Mesothelial cell of epicardium (in vitro differentiated cells): ENCODE measurements around the gene DNPH1. TPM values are rescaled to one million over a fixed set of nuclear protein-coding genes. Genes with fewer than 3 reads are reported as not detected.

Experiments used
- DNase-seq, 2 experiments: peaks; one replicate each; pipeline ENCODE4 v3.0.0; 2021; ENCODE audit warnings: low spot score in 2 of 2; ENCODE audit not compliant: unreplicated experiment in 2 of 2
- H3K27ac Mint-ChIP-seq: 2 replicates; pipeline ENCODE4 v1.8.0; 2021; ENCODE audit warnings: mixed read lengths
- H3K27me3 Mint-ChIP-seq: 2 replicates; pipeline ENCODE4 v1.8.0; 2021; ENCODE audit warnings: low read depth, mixed read lengths
- H3K36me3 Mint-ChIP-seq: 2 replicates; pipeline ENCODE4 v1.8.0; 2021; ENCODE audit warnings: mixed read lengths
- H3K4me1 Mint-ChIP-seq: 2 replicates; pipeline ENCODE4 v1.8.0; 2021; ENCODE audit warnings: mixed read lengths
- H3K4me3 Mint-ChIP-seq: 2 replicates; pipeline ENCODE4 v1.8.0; 2021; ENCODE audit warnings: mild to moderate bottlenecking, moderate library complexity, mixed read lengths
- H3K9me3 Mint-ChIP-seq: 2 replicates; pipeline ENCODE4 v1.8.0; 2021; ENCODE audit warnings: mixed read lengths
- total RNA-seq: library from RNA; stranded (reverse); gene quantifications from 3 replicates; pipeline ENCODE4 v1.2.1, GENCODE V29; 2021
- TF ChIP-seq, protein P1 (sequence below): fragments of 200-600 bp; sonication (generic); IDR thresholded peaks from one replicate; pipeline ENCODE4 v1.5.0; 2021; ENCODE audit warnings: antibody characterized with exemption; ENCODE audit not compliant: unreplicated experiment

DNPH1 gene
- total RNA-seq, 1 donor from 2014 or later, result 52.3 TPM

DNA sequence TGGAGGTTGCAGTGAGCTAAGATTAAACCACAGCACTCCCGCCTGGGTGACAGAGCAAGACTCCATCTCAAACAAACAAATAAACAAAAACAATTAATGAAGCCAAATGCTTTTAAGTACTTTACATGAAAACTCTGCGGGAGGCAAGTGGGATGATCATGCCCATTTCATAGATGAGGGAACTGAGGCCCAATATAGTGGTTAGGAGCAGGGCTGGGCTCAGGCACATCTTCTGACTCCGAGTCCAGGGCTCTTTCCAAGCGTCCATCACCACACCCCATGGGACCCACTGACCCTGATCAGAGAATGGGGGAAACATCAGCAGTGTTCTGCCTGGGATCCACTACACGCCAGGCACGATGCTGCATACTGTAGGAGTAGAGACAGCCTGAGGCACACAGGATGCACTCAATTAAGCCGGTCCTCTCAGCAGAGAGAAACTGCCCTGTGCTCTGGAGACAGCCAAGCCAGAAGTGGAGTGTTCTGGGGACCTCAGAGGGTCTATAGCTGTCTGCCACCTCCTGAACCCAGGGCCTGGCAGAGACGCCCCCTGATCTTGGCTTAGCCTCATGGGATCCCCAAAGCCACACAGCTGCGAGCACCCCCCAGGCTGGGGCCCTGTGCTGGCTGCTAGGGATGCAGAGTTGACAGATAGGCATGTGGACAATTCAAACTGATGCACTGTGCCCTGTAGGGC is 27.5 kb upstream of the DNPH1 start:
- Mint-ChIP-seq H3K9me3 (no peaks in the 10 kb centered on the region), H3K27ac (no peak overlapping the region), H3K27me3 (peaks cover 8% of the 10 kb centered on the region), H3K36me3 (no peaks in the 10 kb centered on the region), H3K4me3 (no peak overlapping the region), H3K4me1 (peaks cover 6% of the 10 kb centered on the region)
- no peak for DNase-seq
- TF ChIP-seq, protein P1, sequence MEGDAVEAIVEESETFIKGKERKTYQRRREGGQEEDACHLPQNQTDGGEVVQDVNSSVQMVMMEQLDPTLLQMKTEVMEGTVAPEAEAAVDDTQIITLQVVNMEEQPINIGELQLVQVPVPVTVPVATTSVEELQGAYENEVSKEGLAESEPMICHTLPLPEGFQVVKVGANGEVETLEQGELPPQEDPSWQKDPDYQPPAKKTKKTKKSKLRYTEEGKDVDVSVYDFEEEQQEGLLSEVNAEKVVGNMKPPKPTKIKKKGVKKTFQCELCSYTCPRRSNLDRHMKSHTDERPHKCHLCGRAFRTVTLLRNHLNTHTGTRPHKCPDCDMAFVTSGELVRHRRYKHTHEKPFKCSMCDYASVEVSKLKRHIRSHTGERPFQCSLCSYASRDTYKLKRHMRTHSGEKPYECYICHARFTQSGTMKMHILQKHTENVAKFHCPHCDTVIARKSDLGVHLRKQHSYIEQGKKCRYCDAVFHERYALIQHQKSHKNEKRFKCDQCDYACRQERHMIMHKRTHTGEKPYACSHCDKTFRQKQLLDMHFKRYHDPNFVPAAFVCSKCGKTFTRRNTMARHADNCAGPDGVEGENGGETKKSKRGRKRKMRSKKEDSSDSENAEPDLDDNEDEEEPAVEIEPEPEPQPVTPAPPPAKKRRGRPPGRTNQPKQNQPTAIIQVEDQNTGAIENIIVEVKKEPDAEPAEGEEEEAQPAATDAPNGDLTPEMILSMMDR, result no peak

DNA sequence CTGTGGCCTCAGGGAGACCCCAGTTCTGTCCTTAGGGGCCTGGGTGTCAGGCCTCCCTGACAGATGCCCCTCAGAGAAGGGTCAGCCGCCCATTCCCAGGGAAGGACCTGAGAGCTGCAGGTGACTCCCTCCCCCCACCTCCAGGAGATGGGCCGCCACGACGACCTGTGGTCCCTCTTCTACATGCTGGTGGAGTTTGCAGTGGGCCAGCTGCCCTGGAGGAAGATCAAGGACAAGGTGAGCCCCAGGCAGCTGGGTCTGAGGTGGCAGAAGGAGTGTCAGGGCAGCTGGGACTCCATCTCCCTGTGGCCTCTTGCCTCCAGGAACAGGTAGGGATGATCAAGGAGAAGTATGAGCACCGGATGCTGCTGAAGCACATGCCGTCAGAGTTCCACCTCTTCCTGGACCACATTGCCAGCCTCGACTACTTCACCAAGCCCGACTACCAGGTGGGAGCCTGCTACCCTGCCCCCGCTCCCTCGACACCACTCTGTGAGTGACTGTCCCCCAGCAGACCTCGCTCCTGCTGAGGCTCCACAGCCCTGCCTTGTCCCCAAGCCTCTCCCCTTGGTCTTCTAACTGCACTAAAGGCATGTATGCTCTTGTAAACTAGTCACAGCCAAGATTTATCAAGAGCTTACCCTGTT is 26.2 kb upstream of the DNPH1 start:
- H3K9me3 Mint-ChIP-seq, result no peaks in the 10 kb centered on the region
- TF ChIP-seq, protein P1, result no peak
- H3K27ac Mint-ChIP-seq, result no peak overlapping the region
- no peak for DNase-seq
- H3K36me3 Mint-ChIP-seq, result no peaks in the 10 kb centered on the region
- peaks cover 20% of the 10 kb centered on the region for H3K27me3 Mint-ChIP-seq
- peaks cover 19% of the 10 kb centered on the region for H3K4me1 Mint-ChIP-seq
- no peak overlapping the region for H3K4me3 Mint-ChIP-seq

DNA sequence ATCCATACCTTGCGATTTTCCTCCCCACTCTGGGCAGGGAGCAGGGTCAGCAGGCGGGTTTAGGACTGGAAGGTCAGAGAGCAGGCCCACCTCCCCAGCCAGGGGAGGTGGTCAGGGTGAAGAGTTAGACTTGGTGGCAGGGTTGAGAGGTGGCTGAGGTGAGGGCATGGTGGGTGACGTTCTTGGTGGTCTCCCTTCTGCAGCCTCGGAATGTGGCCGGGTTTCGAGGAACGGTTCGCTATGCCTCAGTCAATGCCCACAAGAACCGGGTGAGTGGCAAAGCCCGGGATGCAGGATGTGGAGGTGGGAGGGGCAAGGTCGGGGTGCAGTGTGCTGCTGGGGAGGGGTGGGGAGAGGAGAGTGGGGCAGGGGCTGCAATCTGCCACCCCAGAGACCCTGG is 25.6 kb upstream of the DNPH1 start:
- Mint-ChIP-seq H3K27ac (no peak overlapping the region), H3K36me3 (no peaks in the 10 kb centered on the region), H3K4me1 (peaks cover 19% of the 10 kb centered on the region), H3K4me3 (no peak overlapping the region), H3K9me3 (no peaks in the 10 kb centered on the region), H3K27me3 (peaks cover 21% of the 10 kb centered on the region)
- no peak for DNase-seq
- TF ChIP-seq, protein P1, result no peak

DNA sequence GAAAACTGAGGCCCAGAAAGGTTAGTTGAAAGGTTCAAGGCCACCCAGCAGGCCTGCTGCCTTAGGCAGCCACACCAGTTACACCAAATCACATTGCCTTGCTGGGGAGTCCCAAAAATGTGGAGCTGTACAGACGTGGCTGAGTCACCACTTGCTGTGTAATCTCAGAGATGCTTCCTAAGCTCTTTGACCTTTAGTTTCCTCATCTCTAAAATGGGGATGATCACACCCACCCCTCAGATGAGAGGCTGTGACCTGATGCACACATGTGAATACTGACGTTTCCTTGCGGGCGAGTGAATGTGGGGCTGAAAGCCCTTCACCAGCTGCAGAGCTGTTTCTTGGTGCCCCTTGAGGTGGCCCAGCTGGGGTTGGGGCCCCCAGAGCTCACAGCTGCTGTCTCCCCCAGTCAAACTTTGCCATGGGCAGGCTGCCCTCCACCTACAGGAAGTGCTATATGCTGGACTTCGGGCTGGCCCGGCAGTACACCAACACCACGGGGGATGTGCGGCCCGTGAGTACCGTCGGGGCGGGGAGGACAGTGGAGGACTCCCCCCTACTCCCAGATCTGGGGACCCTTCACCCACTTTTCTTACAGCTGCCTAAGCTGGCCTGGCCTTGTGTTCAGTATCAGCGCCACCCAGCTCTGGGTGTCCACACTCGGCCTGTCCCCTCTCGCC is 25.0 kb upstream of the DNPH1 start:
- H3K36me3 Mint-ChIP-seq, result no peaks in the 10 kb centered on the region
- no peak overlapping the region for H3K27ac Mint-ChIP-seq
- H3K4me1 Mint-ChIP-seq, result peaks cover 19% of the 10 kb centered on the region
- TF ChIP-seq, protein P1, result no peak
- DNase-seq, result no peak
- peaks cover 21% of the 10 kb centered on the region for H3K27me3 Mint-ChIP-seq
- H3K4me3 Mint-ChIP-seq, result no peak overlapping the region
- no peaks in the 10 kb centered on the region for H3K9me3 Mint-ChIP-seq

DNA sequence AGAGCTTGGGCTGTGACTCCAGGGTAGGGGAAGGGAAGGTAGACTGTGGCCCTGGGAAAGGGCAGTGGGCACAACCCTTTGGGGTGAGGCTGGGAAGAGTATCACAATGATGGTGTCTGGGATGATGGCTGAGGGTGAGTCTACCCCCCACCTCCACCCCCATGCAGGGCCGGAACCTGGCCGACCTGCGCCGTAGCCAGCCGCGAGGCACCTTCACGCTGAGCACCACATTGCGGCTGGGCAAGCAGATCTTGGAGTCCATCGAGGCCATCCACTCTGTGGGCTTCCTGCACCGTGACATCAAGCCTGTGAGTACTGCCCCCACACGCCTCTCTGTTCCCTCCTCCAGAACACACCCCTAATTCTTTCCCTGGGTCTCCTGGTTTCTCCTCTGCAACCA is 24.1 kb upstream of the DNPH1 start:
- no peak overlapping the region for H3K27ac Mint-ChIP-seq
- TF ChIP-seq, protein P1, result no peak
- H3K4me3 Mint-ChIP-seq, result no peak overlapping the region
- H3K4me1 Mint-ChIP-seq, result peaks cover 19% of the 10 kb centered on the region
- no peak for DNase-seq
- H3K36me3 Mint-ChIP-seq, result no peaks in the 10 kb centered on the region
- H3K9me3 Mint-ChIP-seq, result no peaks in the 10 kb centered on the region
- H3K27me3 Mint-ChIP-seq, result peaks cover 23% of the 10 kb centered on the region
